Hepatic stellate cell (primary cell): ENCODE measurements around the gene CDHR2.
"Not testable (repeated sequence)": the region's sequence is repeated elsewhere in the genome, so short reads cannot be mapped to it uniquely, and the experiment has no call there.

Experiments used
- DNase-seq: peaks from one replicate; pipeline ENCODE4 v3.0.0; 2011; ENCODE audit warnings: low spot score

CDHR2 gene

DNA sequence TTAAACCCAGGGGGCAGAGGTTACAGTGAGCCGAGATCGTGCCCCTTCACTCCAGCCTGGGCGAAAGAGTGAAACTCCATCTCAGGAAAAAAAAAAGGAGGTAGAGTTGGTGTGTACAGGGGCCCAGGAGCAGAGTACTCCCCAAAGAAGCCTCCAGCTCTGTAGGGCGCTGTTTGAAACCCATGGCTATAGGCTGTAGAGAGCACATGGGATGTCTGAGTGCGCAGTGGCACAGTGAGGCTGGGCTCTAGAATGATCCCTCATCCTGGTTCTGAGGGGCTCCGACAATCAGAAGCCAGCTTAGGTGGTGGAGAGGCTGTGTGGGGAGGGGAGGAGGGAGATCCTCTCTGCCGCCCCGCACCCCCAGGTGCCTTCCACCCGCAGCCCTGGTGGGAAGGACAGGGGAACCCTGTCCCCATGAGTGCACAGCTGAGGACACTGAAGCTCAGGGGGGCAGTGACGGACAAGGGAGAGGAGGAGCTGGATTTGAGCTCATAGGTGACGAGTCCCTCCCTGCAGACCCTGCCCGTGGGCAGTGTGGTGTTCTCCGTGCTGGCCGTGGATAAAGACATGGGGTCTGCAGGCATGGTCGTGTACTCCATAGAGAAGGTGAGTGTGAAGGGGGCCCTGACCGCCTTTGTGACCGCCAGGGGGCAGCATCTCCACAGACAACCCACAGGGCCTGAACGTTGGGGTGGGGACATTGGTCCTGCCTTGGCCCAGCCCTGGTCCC is 24.6 kb downstream of the CDHR2 start:
- DNase-seq: peak; percentile 81

GRCh38 chr5:176574297-176574591 is 25.1 kb downstream of the CDHR2 start:
- no peak for DNase-seq

- DNase-seq: no peak
Observed at GRCh38 chr5:176575066-176575465, 25.9 kb downstream of the CDHR2 start.

GRCh38 chr5:176575488-176576422 is 26.6 kb downstream of the CDHR2 start:
- no peak for DNase-seq

GRCh38 chr5:176577312-176578176 is 28.4 kb downstream of the CDHR2 start:
- DNase-seq: no peak

DNA sequence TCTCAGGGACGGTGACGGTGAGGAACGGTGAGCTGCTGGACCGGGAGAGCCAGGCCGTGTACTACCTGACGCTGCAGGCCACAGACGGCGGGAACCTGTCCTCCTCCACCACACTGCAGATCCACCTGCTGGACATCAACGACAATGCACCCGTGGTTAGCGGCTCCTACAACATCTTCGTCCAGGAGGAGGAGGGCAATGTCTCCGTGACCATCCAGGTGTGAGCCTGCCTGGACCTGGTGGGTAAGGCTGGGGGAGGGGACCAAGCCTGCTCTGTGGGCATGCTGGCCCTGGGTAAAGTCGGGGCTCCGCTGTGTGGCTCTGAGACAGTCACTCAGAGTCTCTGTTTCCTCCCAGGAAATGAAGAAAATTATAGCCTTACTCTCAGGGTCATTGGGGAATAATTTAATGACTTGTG is 29.3 kb downstream of the CDHR2 start:
- DNase-seq: peak; percentile 60

DNA sequence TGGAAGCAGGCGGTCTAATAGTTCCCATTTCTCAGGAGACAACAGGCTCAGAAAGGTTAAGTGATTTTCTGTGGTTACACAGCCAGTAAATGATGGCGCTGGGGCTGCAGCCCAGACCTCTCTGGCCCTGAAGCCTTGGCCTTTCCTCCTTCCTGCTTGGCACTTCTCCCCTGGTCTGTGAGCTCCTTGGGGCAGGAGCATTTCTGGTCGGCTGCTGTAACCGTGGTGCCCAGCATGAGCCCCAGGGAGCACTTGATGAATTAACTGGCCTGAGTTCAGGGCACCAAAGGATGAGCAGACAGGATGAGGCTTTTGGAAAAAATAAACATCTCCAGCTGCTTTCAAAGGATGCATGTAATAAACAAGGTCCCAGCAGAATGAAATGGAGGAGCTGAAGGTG is 30.2 kb downstream of the CDHR2 start:
- DNase-seq: no peak

- no peak for DNase-seq
Observed at GRCh38 chr5:176581361-176581760, 32.2 kb downstream of the CDHR2 start.

GRCh38 chr5:176583076-176583475 is 33.9 kb downstream of the CDHR2 start:
- DNase-seq: no peak

DNA sequence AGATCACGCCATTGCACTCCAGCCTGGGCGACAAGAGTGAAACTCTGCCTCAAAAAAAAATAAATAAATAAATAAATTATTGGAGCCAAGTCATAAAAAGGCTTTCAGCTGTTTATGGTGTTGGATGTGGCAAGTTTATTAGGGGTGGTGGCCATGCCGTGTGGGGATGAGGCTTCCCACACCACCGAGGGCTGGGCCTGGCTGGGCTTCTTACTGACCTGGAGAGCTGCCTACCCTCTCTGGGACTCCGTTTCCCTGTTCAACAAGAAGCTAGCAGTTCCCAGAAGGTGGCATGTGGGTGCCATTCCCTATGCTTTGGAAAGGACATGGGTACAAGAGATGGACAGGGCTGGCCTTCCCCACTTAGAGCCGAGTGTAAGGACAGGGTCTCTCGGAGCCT is 38.3 kb downstream of the CDHR2 start:
- no peak for DNase-seq

- no peak for DNase-seq
Observed at GRCh38 chr5:176588297-176588696, 39.2 kb downstream of the CDHR2 start.

DNA sequence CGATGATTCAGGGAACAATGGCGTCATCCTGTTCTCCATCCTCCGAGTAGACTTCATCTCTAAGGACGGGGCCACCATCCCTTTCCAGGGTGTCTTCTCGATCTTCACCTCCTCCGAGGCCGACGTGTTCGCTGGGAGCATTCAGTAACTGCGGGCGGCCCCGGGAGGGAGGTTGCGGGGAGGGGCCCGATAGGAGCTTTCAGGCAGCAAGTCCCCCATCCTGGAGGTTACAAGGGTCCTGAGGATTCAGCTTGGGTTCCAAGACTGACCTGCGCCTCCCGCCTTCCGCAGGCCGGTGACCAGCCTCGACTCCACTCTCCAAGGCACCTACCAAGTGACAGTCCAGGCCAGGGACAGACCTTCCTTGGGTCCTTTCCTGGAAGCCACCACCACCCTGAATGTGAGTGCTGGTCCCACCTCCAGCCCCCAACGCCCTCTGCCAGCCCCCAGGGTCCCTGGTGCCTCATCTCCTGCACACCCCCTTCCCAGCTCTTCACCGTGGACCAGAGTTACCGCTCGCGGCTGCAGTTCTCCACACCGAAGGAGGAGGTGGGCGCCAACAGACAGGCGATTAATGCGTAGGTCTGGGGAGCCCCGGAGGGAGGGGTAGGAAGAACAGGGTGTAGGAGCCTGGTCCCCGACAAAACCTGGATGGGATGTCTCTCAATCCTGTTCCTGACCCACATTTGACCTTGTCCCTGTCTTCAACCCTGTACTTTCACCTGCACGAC is 40.1 kb downstream of the CDHR2 start:
- no peak for DNase-seq

DNA sequence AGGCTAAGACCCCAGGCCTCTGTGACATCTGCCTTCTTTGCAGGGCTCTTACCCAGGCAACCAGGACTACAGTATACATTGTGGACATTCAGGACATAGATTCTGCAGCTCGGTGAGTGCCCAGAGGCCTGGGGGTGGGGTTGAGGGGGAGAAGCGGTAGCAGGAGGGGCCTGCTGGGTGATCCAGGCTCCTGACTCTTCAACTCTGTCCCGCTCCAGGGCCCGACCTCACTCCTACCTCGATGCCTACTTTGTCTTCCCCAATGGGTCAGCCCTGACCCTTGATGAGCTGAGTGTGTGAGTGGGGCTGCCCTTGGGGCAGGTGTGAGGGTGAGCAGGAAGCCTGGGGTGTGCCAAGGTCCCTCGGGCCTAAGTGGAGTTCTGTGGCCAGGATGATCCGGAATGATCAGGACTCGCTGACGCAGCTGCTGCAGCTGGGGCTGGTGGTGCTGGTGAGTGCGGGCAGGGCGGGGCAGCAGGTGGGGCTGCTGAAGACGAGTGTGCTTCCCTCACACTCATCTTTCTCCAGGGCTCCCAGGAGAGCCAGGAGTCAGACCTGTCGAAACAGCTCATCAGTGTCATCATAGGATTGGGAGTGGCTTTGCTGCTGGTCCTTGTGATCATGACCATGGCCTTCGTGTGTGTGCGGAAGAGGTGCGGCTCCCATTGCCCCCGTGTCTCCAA is 41.0 kb downstream of the CDHR2 start:
- no peak for DNase-seq

DNA sequence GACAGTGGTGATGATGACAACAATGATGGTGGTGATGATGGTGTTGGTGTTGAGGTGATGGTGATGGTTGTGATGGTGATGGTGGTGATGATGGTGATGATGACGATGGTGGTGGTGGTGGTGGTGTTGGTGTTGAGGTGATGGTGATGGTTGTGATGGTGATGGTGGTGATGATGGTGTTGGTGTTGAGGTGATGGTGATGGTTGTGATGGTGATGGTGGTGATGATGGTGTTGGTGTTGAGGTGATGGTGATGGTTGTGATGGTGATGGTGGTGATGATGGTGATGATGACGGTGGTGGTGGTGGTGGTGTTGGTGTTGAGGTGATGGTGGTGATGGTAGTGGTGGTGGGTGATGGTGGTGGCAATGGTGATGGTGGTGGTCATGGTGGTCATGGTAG is 42.5 kb downstream of the CDHR2 start:
- not testable (repeated sequence) for DNase-seq

DNA sequence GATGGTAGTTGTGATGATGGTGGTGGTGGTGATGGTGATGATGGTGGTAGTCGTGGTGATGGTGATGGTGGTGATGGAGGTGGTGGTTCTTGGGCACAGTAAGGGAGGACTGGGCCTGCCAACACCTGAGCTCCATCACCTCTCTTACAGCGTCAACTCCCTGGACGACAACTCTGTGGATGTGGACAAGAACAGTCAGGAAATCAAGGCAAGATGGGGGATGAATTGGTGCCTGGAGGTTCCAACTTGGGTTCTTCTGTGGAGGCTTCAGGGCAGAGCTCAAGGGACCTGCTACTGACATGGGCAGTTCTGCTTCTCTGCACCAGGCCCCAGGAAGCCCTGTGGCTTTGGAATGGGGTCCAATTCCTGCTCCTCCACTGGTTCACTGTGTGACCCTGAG is 43.4 kb downstream of the CDHR2 start:
- DNase-seq: no peak

DNA sequence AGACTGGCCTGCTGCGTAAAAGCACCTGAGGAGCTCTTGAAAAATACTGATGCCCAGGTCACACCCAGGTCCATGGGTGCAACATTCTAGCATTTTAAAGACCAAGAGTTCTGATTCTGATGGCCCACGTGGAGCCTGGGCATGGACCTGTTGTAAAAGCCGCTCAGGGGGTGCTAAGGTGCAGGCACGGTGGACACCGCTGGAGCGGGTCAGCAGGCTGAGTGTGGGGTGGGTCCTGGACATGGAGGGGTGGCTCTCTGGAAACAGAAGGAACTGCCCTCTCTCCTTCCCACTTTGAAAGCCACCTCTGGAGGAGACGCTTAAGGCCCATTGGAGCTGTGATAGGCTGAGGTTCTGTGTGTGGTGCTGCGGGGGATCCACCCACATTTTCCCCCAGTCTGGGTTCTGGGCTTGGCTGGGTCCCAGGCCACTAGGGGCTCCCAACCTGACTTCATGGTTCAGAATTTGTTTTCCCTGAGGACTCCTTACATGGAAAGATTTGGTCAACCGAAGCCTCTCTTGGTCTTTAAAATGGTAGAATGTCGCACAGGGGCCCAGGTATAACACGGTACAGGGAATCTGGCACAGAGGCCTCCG is 44.2 kb downstream of the CDHR2 start:
- DNase-seq: no peak

DNA sequence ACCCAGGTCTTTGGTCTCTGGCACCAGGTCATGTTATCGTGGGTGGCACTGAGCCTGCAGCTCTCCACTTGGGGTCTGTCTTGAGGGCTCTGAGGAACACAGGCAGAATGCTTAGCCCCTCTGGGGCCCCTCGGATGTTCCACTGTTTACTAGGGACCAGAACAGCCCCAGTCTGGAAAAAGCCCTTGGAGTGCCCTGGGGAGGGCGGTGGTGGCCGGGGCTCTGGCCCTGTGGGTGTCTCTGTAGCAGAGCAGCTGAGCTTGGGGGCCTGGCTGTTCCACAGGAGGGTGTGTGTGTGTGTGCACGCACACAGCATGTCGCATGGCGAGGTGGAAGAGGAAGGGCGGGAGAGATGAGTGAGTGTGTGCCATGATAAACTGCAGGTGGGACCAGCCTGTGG is 45.4 kb downstream of the CDHR2 start:
- DNase-seq: no peak

DNA sequence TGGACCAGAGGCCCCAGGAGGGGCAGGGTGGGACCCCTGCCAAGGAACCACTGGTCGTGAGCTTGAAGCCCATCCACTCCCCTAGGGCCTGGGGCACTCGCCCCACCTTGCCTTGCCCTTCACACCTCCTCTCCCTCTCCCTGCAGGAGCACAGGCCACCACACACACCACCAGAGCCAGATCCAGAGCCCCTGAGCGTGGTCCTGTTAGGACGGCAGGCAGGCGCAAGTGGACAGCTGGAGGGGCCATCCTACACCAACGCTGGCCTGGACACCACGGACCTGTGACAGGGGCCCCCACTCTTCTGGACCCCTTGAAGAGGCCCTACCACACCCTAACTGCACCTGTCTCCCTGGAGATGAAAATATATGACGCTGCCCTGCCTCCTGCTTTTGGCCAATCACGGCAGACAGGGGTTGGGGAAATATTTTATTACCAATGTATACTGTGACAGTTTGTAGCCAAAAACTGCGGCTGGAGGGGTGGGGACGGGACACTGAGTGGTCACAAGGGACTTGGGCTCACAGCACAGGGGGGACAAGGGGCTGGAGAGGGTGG is 46.3 kb downstream of the CDHR2 start:
- DNase-seq: no peak

GRCh38 chr5:176596069-176596644 is 47.0 kb downstream of the CDHR2 start:
- no peak for DNase-seq
